ENCODE results near the gene LAD1. TPM values are rescaled to one million over a fixed set of nuclear protein-coding genes. Genes with fewer than 3 reads are reported as not detected.

Gene LAD1
- total RNA-seq, 1 donor from 2014 or later, result 1.9 TPM

DNA sequence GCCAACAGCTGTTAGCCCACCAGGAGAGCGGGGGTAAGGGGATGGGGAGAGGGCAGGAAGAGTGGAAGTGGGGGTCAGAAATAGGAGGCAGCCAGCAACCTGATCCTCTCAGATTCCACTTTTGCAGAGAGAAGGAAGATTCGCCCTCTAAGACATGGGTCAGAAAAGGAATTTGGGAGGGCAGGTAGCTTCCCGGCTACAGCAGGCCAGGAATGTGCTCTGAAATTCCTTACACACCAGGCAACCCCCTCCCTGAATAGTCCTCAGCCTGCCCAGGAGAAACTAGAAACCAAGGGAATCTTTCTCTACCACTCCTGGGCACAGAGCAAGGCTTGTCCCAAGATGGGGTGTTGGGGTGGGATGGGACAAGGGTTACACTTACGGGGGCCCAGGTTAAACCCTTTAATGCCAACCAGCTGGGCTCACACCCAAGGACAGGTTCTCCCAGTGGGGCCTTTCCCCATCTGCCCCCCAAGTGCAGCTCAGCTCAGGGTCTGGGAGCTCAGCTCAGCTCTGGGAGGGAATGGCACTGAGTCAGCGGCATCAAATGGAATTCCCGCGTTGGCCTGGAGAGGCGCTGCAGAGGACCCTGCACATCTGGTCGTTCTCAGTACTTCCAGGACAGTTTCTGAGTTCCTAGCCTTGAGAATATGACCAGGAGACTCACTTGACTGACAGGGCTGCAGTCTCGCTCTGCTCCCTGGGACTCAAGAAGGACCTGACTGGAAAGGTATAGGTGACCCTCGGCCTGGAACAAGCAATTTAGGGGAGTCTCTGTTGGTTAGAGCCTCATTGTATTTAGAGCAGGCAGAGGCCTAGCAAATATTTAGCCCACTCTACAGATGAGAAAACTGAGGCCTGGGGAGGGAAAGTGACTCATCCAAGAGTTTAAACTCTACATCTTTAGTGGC, 22.4 kb downstream of the LAD1 start:
- intact Hi-C loops (cut with DNase I), result no loop called here
- DNase-seq (no peak), ATAC-seq (ENCODE audit: poor library complexity) (peak; percentile 2)

DNA sequence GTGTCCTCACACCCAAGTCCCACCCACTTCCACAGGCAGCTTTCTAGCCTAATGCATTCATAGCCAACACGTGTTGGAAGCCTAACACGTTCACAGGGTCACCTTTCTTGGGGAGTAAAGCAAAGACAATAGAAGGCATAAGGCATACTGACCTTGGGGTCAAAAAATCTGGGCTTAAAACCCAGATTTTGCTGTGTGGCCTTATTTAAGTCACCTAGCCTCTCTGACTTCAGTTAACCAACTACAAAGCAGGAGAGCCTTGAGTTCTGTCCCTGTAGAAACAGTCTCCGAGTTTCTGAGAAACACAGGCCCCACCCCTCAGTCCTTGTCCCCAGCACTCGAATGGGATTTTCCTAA, 23.0 kb downstream of the LAD1 start:
- no peak for DNase-seq
- ATAC-seq (ENCODE audit: poor library complexity), result no peak
- intact Hi-C loops (cut with DNase I), result no loop called here

DNA sequence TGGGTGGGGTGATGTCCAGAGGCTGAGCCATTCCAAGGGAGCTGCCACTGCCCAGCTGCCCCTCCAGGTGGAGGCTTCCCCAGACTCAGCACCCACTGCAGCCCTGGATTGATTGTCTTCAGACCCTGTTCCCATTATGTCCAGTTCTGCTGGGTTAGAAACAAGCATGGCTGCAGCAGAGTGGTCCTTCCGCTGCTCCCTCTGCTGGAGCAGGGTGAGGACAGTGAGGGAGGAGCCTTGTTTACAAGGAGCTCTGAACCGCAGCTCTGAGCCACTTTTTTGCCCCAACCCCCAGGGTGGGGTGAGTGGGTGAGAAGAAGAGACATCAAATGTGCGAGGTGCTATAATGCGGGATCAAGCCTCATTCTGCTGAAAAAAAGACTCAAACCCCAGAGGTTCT, 24.0 kb downstream of the LAD1 start:
- intact Hi-C loops (cut with DNase I), result no loop called here
- ATAC-seq (ENCODE audit: poor library complexity) (peak; percentile 0), DNase-seq (no peak)

DNA sequence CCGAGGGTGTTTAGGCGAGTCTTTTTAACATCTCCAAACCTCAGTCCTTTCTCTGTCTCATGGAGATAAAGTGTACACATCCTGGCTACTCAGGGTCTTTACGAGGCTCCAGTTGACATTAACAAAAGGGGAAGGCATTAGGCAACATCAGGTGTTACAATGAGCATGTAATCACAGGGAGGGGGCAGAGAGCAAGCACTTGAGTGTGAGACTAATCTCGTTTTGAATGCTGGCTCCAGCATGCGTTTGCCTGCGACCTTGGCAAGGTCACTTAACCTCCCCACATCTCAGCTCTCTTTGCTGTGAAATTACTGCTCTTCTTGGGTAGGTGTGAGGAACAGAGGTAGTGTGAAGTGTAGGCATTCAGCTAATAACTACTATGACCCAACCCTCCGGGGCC, 24.8 kb downstream of the LAD1 start:
- no peak for DNase-seq
- ATAC-seq (ENCODE audit: poor library complexity), result peak; percentile 2
- intact Hi-C loops (cut with DNase I), result no loop called here

DNA sequence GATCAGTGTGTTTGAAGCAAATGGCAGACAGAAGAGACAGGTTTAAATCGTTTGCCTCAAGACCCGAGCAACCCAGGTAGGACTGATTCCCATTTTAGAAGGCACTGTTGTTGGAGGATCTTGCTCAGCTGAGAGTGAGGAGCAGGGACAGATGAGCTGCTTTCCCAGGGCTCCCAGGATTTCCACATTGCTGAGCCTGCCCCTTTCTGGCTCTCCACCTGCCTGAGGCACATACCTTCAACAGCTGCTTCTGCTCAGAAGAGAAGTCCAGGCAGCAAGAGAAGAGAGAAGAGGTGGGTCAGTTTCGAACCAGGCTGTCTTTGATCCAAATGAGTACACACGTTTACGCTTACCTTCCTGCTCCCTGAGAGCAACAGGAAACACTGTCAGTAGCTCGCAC, 27.3 kb downstream of the LAD1 start:
- no peak for DNase-seq
- ATAC-seq (ENCODE audit: poor library complexity), result no peak
- intact Hi-C loops (cut with DNase I), result no loop called here

DNA sequence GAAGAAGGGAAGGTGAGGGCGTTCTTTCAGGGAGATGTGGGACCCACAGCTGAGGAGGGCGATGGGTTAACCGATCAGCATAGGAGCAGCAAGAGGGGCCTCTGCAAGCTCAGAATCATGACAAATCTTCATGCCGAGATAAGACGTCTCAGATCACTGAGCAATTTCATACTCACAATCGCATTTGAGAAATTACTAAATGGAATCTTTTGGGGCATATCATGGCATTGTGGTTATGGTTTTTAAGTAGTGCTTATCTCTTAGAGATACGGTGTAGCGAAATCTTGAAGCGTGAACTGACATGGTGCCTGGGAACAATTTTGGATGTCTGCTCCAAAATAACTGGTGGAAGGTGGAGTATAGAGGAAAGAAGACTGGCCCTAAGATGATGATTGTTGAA, 27.8 kb downstream of the LAD1 start:
- intact Hi-C loops (cut with DNase I), result no loop called here
- ATAC-seq (ENCODE audit: poor library complexity) (no peak), DNase-seq (no peak)

DNA sequence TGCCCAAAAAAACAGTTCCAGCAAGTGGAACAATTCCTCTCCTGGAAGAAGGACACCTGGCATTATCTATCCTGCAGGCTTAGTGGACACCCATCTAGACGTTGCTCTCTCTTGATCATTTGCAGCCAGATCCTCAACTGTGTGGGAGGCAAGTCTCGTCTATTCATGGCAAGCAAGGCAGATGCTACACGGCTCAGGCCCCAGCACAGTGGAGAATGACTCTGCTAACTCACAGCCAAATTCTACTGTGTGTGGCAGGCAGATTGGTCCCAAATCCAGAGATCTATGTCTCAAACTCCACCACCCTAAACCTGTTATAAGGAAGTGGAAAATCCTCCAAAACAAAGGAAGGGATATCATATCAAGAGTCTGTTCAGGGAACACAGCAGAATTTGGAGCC, 28.6 kb downstream of the LAD1 start:
- intact Hi-C loops (cut with DNase I), result no loop called here
- DNase-seq (no peak), ATAC-seq (ENCODE audit: poor library complexity) (no peak)

DNA sequence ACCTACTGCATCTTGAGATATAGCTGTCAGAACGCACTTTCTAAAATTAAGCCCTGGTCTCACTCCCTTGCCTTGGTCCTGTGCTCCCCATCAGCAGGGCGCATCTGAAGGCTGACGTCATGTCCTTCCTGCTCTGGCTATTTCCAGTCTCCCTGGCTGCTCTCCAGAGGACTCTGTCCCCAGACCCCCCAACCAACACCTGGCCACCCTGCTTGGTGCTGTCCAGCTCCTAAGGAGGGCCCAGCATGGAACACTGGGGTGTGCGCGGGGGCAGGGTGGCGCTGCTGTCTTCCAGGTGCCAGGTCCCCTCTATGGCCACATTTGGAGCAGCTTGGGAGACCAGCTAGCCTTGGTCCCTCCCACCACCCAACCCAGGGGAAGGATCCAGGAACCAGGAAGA, 29.9 kb downstream of the LAD1 start:
- intact Hi-C loops (cut with DNase I), result no loop called here
- DNase-seq (no peak), ATAC-seq (ENCODE audit: poor library complexity) (peak; percentile 1)

DNA sequence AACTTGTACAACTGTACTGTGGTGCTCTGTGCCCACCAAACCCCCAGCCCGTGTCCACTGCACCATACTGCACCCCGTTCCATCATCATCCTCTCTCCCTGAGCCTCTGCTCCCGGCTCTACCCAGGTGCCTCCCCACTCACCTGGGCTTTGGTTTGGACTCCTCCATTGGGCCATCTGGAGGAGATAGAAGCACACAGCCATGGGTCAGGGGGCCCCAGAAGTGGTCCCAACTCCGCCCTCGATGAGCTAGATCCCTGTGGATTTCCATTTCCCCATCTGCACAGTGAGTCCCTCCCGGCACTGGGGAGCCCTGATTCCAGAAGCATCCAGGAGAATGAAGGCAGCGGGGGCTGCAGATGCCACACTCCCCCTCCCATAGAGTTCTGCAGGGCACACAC, 32.4 kb downstream of the LAD1 start:
- intact Hi-C loops (cut with DNase I), result no loop called here
- DNase-seq, result peak; percentile 20

DNA sequence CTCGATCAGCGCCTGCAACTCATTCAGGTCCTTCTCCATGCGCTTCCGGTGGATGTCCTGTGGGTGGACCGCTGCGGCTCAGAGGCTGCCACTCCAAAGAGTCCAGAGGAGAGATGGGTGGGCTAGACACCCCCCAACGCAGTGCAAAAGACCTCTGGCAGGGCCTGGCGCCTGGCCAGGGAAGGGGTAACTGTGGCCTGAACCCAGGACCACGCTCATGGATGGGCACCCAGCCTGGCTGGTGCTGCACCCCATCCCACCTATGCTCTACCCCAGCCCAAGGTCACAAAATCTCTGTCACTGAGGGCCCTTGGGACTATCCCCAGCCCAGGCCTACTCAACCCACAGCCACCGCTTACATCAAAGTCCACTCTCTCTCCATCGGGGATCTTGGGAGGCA, 33.9 kb downstream of the LAD1 start:
- peak; percentile 43 for DNase-seq
- intact Hi-C loops (cut with DNase I), result no loop called here

More for the DNA sequence above, 32.4 kb downstream of the LAD1 start:
- ATAC-seq (ENCODE audit: poor library complexity), result peak; percentile 1

DNA sequence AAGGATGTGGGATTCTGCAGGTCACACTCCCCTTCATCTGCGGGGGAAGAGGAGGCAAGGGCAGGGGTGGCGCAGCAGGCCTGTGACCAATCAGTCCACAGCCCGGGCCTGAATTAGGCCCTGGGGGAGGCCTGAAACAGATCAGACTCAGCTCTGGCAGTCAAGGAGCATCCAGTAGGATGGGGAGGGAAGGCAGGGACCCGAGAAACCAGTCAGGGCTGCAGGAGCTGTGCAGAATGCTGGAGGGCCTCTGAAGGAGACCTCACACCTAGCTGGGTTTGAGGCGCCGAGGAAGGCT, 34.4 kb downstream of the LAD1 start:
- DNase-seq, result peak; percentile 20

More for the DNA sequence above, 33.9 kb downstream of the LAD1 start:
- ATAC-seq (ENCODE audit: poor library complexity), result no peak

DNA sequence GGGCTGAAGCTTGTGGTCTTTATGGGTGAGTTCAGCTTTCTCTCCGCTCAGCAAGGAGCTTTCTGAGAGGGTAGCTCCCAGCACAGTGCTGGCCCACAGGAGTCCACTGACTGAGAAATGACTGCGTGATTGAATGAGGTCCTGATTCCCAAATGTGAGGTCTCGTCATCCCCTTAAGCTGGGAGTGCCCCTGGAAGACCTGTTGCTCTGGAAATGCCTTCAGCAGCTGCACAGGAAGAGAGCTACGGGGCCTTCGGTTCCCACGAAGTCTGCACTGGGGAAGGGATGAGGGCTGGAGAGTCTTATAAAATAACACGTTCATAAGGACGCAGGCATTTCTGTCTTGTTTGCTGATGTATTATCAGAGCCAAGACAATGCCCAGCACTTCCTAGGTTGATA, 35.7 kb downstream of the LAD1 start:
- intact Hi-C loops (cut with DNase I), result loop anchor here (5.0 kb wide), 1 partner anchor 111 kb away; no protein-coding TSS in a partner anchor
- ATAC-seq (ENCODE audit: poor library complexity), result no peak
- no peak for DNase-seq

More for the DNA sequence above, 34.4 kb downstream of the LAD1 start:
- intact Hi-C loops (cut with DNase I), result loop anchor here (5.0 kb wide), 1 partner anchor 112 kb away; no protein-coding TSS in a partner anchor
- ATAC-seq (ENCODE audit: poor library complexity), result no peak

DNA sequence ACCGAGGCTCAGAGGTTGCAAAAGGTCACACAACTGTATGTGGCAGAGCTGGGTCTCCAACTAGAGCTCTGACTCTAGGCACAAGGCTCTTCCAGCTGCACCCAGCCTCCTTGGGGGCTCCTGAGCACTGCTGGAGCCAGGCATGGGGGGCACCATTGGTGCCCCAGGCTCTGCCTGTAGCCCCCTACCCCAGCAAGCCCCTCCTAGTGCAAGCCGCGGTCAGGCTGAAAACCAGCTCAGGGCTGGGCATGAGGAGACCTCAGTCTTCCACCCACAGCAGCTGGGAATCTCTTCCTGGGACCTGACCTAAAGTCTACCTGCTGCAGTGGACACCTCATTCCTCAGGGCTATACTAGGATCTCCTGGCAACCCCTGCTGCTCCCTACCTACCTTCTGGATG, 36.2 kb downstream of the LAD1 start:
- no peak for ATAC-seq (ENCODE audit: poor library complexity)
- DNase-seq, result no peak
- intact Hi-C loops (cut with DNase I), result loop anchor here (5.0 kb wide), 1 partner anchor 111 kb away; no protein-coding TSS in a partner anchor

DNA sequence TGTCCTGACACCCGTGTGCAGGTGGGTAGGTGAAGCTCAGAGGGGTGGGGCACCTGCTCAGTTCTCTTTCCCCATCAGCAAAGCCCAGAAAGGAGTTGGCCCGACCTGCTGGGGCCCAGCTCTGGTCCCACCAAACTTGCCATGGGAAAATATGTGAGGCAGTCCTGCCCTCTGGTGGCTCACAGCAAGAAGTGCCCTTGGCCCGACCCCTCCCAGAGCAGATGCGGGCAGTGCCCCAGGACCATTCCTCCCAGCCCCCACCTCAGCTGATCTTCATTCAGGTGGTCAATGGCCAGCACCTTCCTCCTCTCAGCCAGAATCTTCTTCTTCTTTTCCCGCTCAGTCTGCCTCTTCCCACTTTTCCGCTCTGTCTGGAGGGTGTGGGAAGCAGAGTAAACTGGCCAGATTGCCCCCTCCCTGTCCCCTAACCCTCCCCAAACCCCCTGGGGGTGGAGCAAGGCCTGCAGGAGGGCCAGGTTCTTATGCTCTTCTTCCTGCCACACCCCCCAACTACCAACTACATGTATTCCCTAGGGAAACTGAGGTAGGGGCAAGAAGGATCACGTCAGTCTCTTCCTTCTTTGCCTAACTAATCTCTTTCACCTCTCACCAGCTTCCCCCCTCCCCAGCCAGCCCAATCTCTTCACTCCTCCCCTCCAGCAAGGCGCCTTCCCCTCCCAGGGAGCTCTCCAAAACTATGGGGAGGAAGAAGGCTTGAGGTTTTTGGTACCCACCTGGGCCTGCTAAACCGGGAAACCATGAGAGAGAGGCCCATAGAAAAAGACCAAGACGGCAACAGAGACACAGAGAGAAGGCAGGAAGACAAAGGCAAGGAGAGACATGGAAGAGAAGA, 37.2 kb downstream of the LAD1 start:
- intact Hi-C loops (cut with DNase I), result loop anchor here (5.0 kb wide), 1 partner anchor 110 kb away; no protein-coding TSS in a partner anchor
- peak; percentile 50 for DNase-seq
- ATAC-seq (ENCODE audit: poor library complexity), result no peak

DNA sequence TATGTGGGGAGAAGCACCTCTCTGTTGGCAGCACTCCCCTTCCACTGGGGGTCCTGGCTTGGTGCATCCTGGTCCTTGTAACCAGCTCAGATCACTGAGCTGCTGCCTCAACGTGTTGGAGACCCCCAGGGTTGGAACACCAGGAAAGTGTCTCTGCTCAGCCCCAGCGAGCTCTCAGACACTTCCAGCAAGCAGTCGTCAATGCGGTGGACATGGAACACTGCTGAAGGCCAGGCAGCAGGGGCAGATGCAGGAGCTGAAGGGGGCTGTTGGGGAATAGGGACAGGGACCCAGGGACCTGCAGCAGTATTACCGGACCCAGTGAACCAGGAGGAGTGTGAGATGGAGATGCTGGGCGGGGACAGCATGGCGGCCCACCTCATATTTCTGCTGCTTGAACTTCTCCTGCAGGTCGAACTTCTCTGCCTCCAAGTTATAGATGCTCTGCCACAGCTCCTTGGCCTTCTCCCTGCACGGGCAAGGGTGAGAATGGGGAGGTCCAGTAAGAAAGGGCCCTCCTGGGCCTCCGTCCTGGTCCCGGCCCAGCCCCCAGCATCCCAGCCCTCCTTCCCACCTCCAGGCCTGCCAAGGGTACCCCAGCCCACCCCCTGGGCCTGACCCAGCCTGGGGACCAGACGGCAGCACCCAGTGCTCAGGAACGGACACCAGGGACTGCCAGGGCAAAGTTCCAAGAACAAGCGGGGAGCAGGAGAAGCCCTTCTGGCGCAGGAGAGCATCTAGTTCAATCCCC, 38.0 kb downstream of the LAD1 start:
- ATAC-seq (ENCODE audit: poor library complexity) (no peak), DNase-seq (peak; percentile 39)
- intact Hi-C loops (cut with DNase I), result loop anchor here (5.0 kb wide), 1 partner anchor 109 kb away; no protein-coding TSS in a partner anchor

DNA sequence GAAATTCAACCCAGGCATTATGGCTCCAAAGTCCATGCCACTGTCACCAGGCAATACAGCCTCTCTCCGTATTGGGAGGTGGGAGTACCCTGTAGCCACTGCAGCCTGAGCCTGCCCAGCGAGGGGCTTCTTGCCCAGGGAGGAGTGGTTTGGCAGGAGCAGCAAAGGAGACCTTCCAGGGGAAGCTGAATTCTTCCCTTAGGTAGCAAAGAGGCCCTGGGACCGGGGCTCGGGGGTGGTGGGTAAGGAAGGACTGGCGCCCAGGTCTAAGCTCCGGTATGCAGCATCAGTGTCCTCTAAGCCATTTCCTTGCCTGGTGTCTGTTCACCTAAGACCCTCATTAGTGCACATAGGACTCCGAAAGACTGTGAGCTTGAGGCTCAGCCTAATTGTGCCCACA, 38.6 kb downstream of the LAD1 start:
- intact Hi-C loops (cut with DNase I), result loop anchor here (5.0 kb wide), 1 partner anchor 108 kb away; no protein-coding TSS in a partner anchor
- ATAC-seq (ENCODE audit: poor library complexity) (no peak), DNase-seq (no peak)

DNA sequence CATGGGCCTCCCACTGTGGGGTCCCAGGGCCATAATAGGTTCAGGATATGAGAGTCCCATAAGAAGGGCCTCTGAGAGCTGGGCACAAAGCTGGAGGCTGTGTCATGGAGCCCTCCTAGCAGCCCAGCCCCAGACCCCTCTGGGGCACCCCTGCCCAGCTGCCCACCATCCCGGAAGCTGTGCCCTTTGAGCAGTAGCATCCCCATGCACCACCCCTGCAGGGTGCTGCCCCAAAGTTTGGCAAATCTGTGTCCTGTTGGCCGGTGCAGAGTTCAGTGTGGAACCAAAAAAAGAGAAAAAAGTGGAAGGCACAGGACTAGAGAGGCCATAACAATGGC, 39.3 kb downstream of the LAD1 start:
- no peak for ATAC-seq (ENCODE audit: poor library complexity)
- no peak for DNase-seq
- intact Hi-C loops (cut with DNase I), result loop anchor here (5.0 kb wide), 1 partner anchor 108 kb away; no protein-coding TSS in a partner anchor

DNA sequence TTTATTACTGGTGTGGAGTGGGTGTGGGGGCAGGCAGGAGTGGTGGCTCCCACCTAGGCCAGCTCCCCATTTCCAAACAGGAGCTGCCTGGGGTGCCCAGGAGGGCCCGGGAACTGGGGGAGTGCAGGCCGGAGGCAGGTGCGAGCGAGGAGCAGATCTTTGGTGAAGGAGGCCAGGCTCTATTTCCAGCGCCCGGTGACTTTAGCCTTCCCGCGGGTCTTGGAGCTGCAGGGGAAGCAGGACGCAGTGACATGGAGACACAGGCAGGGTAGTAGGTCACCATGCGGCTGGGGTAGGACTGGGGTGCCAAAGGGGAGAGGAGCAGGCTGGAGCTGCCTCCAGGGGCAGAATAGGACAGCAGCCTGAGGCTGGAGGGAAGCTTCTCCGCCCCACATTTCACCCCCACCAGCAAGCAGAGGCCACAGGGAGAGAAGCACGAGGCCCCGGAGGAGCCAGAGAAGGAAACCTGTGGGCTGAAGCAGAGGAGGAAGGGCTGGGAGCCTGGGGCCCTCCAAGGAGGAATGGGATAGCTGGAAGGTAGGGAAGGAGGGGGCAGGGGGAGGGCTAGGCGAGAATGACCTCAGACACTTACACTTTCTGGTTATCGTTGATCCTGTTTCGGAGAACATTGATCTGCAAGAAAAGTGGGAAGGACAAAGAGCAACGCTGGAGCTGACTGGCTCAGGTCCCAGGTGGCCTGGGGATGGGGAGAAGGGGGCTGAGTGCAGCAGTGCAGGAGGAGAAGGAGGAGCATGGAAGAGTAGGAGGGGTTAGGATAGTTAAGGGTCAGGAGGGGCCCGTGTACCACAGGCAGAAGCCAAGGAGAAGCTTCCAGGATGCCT, 39.9 kb downstream of the LAD1 start:
- ATAC-seq (ENCODE audit: poor library complexity) (no peak), DNase-seq (no peak)
- intact Hi-C loops (cut with DNase I), result no loop called here

All from Right ventricle myocardium superior (tissue), 1 donor.